GM21360 (cell line): ENCODE data around the gene RNF7.
"Not testable (repeated sequence)": the region's sequence is repeated elsewhere in the genome, so short reads cannot be mapped to it uniquely, and the experiment has no call there.

ENCODE experiments used
- ATAC-seq: cut with Tn5 transposase; IDR thresholded peaks from one replicate; pipeline ENCODE4 v1.9.1; 2021; ENCODE audit warnings: mild to moderate bottlenecking, moderate library complexity; ENCODE audit not compliant: unreplicated experiment

Gene RNF7

DNA sequence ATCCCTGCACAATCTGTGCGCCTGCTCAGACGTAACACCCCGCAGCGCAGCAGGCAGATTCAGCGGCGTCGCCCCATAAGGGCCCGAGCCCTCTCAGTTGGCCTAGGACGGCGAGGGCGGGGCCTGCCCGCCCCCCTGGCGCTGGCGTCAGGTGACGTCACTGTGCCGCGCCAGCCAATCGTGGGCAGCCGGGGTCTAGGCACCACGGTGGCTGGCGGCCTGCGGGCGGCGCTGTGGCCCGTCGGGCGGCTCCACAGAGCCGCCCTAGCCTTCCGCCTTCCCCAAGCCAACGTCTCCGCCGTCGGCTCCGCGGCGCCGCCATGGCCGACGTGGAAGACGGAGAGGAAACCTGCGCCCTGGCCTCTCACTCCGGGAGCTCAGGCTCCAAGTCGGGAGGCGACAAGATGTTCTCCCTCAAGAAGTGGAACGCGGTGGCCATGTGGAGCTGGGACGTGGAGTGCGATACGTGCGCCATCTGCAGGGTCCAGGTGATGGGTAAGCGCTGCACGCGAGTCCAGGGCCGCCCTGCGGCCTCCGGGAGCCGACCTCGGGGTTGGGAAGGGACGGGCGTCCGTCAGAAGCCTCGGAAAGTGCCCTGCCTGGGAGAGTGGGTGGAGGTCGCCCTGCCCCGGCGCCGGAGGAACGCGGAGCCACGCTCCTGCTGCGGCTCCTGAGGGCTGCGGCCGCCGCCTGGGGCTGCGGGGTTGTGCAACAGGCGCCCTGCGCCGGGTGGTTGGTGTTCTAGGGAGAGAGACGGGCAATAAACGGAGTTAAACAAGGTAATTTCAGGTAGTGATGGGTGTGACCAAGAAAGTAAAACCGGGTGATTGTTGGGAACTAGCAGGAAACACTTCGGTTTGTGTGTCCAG lies at the start of gene RNF7:
Gene RNF7 (plus strand): TSS at position 277 of the 869 bp plus-strand sequence. CDS start 44 bp downstream, at position 321.
- ATAC-seq = peak; percentile 89

GRCh38 chr3:141690431-141691072 lies 47.5 kb upstream of the RNF7 start:
- no peak for ATAC-seq

- not testable (repeated sequence) for ATAC-seq
These were observed 46.6 kb upstream of the RNF7 start for GRCh38 chr3:141691471-141691870.

- ATAC-seq = not testable (repeated sequence)
These were observed 45.1 kb upstream of the RNF7 start for GRCh38 chr3:141692973-141693372.

DNA sequence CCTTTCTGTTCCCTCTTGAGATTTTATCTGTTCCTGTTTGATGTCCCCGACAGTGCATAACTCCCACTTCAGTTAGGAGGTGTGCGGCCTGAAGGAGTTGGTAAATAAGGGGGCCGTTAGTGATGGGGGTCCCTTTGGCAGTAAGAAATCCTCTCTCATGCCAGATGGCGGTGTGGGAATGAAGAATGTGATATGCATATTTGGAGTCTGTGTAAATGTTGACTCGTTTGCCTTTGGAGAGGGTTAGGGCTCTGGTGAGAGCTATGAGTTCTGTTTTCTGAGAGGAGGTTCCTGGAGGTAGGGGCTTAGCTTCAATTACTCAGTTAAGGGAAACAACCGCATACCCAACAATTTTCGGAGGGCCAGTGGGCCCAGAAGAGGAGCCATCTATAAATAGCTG lies 38.8 kb upstream of the RNF7 start:
- no peak for ATAC-seq

DNA sequence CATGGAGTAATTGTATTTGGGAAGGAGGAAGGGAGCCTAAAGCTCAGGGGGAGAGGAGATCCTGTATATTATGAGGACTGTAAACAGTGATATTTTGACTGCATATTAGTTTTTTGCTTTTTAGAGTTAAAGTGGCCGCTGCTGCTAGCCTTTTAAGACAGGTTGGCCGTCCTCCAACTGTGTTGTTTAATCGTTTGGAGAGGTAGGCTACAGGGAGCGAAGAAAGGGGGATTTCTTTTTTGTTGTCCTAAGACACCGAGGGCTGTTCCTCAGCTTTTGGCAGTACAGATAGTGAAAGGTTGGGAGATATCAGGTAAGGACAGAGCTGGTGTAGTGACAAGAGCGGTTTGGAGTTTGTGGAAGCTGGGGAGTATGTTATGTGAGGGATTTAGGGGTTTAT lies 38.2 kb upstream of the RNF7 start:
- no peak for ATAC-seq

GRCh38 chr3:141703367-141703766 lies 34.7 kb upstream of the RNF7 start:
- not testable (repeated sequence) for ATAC-seq

- no peak for ATAC-seq
These were observed 30.3 kb upstream of the RNF7 start for GRCh38 chr3:141707741-141708203.

DNA sequence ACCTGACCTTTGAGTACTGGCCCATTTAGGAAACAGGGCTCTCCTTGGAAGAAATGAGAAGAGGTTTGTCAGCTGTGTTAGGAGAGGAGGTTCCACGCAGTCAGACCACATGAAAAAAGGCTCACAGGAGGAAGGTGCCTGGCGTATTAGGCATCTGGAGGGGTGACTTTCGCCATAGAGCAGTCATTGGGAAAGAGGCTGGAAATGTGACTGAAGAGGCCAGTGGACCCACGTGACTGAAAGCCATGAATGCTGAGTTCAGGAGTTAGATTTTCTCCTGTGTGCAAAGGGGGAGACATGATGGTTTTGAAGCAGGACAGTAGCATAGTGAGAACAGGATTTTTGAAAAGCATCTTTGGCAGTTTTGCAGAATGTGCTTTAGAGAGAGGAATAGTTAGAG lies 29.7 kb upstream of the RNF7 start:
- ATAC-seq = no peak

- no peak for ATAC-seq
These were observed 28.9 kb upstream of the RNF7 start for GRCh38 chr3:141709126-141709770.

DNA sequence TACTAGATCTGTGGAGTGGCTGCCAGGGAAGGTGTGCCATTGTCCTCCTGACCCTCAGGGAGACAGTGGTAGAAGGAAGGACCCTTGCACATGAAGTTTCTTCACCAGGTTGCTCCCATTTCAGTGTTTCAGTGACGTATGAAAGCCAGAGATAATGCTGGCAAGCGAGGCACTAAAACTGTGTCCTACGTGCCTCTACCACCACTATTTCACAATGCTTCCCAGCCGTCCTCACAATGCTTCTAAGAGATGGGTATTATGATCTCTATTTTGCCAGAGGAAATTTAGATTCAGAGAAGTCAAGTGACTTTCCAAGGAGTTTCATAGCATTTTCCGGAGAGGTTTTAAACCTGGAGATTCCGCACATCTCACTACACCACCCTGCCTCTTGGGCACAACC lies 28.0 kb upstream of the RNF7 start:
- no peak for ATAC-seq

- ATAC-seq = no peak
These were observed 27.0 kb upstream of the RNF7 start for GRCh38 chr3:141710888-141711616.

DNA sequence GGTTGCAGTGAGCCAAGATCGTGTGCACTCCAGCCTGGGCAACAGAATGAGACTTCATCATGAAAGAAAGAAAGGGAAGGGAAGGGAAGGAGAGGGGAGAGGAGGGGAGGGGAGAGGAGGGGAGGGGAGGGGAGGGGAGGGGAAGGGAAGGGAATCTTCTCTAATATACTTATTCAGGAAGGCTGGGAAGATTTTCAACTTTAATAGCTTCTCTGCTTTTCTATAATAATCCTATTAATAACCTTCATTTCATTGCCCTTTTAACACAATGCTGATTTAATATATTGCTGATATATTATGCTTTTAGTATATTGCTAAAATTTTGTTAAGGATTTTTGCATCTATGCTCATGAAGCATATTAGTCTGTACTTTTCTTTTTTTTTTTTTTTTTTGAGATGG lies 23.4 kb upstream of the RNF7 start:
- ATAC-seq = no peak

- ATAC-seq = no peak
These were observed 16.0 kb upstream of the RNF7 start for GRCh38 chr3:141722081-141722480.

GRCh38 chr3:141722648-141723047 lies 15.4 kb upstream of the RNF7 start:
- no peak for ATAC-seq

DNA sequence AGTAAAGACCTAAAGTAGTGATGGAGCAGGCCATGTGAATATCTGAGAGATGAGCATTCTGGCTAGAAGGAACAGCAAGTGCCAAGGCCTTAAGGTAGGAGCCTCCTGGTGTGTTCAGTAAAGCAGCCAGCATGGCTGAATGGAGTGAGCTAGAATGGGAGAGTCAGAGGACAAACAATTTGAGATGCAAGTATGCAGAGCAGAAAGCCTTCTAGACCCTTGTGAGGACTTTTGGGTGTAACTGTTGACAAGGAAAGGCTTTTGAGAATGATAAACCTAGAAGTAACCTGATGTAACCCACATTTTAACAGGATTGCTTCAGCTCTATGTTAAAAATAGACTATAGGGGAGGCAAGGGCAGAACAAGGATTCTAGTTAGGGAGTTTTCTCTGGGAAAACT lies 14.8 kb upstream of the RNF7 start:
- no peak for ATAC-seq

DNA sequence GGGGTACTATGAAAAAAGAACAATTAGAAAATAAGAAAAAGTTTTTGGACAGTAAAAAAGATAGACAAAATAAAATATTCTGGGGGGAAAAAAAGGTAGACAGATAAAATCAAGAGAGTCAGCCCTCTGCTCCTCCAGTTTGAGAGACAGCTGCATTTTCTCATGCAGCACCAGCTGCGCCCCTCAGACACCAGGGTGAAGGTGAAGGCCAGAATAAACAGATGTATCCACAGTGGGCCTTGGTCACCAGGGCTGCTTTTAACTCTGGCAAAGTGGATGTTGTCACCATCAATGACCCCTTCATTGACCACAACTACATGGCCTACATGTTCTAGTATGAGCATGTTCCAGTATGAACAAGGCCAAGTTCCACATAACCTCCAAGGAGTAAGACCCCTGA lies 13.9 kb upstream of the RNF7 start:
- no peak for ATAC-seq

GRCh38 chr3:141725036-141725435 lies 13.1 kb upstream of the RNF7 start:
- ATAC-seq = no peak

GRCh38 chr3:141726483-141726882 lies 11.6 kb upstream of the RNF7 start:
- ATAC-seq = no peak

GRCh38 chr3:141728355-141728892 lies 9.7 kb upstream of the RNF7 start:
- ATAC-seq = no peak

DNA sequence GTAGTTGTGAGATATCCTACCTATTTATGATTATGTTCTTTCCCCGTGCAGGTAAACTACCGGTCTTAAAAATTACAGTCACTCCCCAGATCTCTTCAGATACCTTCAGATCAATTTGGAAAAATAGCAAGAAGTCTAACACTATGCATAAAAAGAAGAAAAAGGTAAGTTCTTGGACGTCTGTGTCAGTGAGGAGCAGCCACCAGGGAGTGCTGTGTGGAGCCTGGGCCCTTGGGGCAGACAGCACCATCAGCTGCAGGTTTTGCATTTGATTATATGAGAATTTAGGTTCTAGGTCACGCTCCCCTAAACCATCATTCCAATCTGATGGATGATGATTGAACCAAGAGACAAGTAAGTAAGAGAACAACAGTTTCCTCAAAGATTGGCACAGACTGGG lies 8.9 kb upstream of the RNF7 start:
- ATAC-seq = no peak
